Measurements from ENCODE around the gene CCDC172. TPM values are rescaled to one million over a fixed set of nuclear protein-coding genes. Genes with fewer than 3 reads are reported as not detected.
"Not testable (repeated sequence)": the region's sequence is repeated elsewhere in the genome, so short reads cannot be mapped to it uniquely, and the experiment has no call there.

Gene CCDC172
- total RNA-seq, 1 experiment from 2014 or later = not detected

DNA sequence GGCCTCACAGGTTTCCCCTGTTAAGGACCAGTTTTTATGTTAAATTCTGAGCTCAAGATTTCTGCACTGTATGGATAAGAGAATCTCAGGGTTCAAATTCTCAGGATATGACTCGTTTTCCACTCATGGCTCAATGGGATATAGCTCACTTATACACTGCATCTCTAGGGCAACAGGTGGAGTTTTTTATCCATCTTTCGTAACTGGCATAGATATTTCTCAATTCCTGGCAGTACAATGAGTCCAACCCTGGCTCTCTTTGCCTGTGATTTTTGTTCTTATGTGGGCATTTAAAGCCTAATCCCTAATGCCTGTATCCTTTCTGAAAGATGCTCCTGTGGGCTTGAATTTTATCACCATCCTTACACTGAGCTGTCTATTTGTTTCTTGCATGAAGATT is 7.6 kb downstream of the CCDC172 start:
- no peak for DNase-seq (ENCODE audit: low read depth)

DNA sequence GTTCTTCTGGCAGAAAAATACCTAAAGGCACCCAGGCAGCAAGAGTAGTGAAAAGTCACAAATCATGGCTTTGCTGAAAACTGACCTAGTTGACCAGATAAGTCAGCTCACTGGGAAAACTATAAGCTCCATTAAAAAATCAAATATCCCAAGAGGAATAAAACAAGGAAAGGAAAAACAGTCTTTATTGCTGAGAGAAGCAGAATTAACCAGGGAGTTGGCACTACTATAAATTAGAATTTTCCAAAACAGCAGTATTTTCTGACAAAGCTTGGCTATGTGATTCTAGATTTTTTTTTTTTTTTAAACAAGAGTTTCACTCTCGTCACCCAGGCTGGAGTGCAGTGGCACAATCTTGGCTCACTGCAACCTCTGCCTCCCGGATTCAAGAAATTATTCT is 12.6 kb downstream of the CCDC172 start:
- DNase-seq (ENCODE audit: low read depth) = no peak

DNA sequence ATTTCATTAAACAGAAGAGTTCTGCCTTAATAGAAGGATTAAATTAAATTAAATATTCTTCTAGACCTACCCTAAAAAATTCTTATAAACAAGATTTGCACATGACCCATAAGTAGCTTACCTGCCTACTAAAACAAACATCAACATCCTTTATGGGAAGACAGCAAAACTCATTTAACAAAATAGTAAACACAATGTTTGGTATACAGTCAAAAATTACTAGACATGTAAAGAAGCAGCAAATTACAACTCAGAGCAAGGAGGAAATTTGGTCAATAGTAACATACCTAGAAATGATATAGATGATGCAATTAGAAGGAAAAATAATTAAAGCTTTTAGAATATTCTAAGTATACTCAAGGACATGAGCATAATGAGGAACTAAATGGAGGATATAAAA is 27.9 kb downstream of the CCDC172 start:
- no peak for DNase-seq (ENCODE audit: low read depth)

DNA sequence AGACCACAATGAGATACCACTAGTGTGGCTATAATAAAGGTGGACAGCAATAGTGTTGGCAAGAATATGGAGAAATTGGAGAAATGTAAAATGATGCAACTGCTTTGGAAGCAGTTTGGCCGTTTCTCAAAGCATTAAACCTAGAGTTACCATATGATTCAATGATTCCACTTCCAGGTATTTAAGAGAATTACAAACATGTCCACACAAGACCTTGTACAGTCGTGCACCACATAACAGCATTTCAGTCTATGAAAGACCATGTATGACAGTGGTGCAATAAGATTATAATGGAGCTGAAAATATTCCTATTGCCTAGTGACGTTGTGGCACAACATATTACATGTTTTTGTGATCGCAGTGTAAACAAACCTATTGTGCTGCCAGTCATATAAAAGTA is 29.6 kb downstream of the CCDC172 start:
- DNase-seq (ENCODE audit: low read depth) = no peak

DNA sequence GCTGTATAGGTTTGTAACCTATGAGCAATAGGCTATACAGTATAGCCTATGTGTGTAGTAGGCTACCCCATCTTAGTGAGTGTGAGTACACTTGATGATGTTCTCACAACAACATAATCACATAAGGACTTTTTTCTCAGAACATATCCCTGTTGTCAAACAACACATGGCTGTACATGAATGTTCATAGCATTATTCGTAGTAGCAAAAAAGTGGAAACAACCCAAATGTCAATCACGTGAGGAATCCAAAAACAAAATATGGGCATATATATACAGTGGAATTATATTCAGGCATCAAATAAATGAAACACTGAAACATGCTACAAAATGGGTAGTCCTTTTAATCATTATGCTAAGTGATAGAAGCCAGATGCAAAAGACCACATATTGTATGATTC is 31.1 kb downstream of the CCDC172 start:
- no peak for DNase-seq (ENCODE audit: low read depth)

DNA sequence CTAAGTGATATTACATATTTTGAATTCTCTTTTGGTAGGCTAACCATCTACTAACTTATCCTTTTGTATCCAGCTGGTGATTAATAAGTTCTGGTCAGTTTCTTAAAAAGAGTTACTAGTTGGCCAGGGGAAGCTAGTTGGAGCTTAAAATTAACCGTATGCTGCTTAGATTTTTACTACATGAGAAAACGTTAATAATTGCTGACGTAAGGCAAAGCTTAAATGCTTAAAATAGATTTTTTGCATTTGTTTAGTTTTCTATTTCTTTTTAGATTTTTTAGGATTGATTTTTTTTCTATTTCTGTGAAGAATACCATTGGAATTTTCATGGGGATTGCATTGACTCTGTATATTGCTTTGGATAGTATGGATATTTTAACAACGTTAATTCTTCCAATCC is 32.6 kb downstream of the CCDC172 start:
- no peak for DNase-seq (ENCODE audit: low read depth)

DNA sequence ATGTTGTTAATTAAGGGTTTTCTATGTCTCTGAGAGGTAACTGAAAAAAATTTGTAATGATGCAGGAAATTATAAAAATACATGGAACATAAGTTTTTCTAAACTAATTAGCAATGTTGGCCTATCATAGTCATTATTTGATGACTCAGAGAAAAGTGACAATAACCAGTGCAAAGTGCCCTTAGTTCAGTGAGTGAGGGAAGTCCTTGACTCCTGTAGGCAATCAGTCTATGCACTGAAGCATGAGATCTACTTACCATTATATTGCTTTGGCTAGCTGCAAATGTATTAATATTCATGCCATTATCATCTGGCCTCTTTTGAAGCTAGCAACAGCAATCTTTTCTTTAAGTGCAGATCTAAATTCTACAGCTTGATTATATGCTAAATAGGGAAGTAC is 40.6 kb downstream of the CCDC172 start:
- no peak for DNase-seq (ENCODE audit: low read depth)

DNA sequence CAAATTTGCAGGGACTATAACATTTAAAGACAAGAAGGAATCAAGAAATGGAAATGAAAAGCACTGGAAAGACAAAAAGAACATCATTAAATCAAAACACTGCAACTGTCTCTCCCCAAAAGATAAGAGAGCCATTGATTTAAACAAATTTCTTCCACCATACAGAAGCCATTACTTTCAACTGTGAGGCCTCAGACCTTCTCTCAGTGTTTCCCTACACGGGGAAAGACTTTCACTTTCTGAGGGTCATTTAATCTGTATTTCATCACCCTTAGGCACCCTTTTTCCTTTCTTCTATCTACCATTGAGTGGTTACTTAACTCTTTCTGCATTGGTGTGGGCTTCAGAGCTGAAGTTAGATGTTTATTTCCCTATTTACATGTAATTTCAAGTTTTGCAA is 47.5 kb downstream of the CCDC172 start:
- no peak for DNase-seq (ENCODE audit: low read depth)

DNA sequence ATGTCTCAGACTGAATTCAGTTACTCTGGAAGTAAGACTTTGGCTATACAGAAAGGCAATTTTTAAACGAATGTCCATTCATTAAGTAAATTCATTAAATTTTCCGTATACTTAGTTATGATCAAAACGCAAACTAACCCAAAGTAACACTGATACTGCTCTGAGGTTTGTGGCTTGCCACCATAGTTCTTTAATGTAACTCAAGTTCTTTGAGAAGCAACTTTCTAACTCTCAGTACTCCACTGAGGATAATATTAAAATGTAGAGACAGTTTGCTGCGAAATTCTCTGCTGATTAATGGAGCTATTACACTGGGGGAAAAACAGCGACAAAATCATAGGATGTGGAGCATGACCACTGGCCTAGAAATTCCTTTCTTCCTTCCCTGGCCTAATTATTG is 58.0 kb downstream of the CCDC172 start:
- DNase-seq (ENCODE audit: low read depth) = no peak

DNA sequence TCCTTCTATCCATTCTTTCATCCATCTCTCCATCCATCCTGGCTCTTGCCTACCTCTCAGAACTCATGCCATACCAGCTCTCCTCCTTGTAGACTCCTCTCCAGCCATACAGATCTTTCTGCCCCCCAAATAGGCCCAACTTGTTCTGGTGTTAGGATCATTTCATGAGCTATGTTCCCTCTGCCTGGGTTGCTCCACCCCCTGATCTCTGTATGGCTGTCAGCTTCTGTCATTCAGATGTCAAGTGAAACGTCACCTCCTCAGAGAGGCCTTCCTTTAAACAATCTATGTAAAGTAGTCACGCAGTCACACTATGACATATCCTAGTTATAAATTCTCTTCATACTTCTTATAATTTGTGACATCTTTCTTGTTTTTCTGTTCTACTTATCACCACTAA is 61.1 kb downstream of the CCDC172 start:
- no peak for DNase-seq (ENCODE audit: low read depth)

DNA sequence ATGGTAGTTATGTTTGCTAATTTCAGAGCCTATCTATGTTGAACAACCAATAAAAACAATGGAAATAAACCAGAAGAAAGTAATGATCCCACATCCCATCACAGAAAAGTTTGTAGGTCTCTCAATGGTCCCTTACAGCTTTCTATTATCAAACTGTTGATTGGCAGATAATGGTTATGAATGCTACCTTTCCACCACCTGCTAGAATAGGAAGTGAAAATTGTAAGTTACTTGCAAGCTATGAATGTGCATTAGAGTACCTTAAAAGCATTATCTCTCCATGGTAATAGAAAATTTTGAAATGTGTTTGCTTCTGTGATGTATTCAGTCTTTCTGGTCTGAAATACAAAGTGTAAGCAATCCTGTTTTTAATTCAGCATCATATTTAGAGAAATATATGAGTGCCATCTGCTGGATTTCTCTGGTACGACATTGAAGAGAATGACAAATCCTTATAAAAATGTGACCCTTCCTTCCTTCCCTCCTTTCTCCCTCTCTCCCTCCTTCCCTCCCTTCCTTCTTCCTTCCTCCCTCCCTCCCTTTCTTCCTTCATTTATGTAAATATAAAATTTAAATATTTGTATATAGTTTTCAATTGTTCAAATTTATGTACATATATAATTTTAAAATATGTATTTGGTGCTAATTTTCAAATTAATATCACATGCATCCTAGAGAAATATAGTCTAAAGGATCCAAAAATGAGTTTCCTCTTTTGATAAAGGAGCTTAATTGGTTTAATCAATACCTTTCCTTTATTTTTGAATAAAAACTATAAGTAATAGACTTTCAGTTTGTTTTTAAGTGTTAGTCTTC is 62.0 kb downstream of the CCDC172 start:
- DNase-seq (ENCODE audit: low read depth) = peak; percentile 39

DNA sequence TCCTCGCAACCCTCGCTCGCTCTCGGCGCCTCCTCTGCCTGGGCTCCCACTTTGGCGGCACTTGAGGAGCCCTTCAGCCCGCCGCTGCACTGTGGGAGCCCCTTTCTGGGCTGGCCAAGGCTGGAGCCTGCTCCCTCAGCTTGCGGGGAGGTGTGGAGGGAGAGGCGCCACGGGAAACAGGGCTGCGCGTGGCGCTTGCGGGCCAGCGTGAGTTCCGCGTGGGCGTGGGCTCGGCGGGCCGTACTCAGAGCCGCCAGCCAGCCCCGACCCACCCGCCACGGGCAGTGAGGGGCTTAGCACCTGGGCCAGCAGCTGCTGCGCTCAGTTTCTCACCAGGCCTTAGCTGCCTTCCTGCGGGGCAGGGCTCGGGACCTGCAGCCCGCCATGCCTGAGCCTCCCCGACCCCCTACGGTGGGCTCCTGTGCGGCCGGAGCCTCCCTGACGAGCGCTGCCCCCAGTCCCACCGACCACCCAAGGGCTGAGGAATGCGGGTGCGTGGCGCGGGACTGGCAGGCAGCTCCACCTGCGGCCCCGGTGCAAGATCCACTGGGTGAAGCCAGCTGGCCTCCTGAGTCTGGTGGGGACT is 69.1 kb downstream of the CCDC172 start:
- DNase-seq (ENCODE audit: low read depth) = not testable (repeated sequence)

DNA sequence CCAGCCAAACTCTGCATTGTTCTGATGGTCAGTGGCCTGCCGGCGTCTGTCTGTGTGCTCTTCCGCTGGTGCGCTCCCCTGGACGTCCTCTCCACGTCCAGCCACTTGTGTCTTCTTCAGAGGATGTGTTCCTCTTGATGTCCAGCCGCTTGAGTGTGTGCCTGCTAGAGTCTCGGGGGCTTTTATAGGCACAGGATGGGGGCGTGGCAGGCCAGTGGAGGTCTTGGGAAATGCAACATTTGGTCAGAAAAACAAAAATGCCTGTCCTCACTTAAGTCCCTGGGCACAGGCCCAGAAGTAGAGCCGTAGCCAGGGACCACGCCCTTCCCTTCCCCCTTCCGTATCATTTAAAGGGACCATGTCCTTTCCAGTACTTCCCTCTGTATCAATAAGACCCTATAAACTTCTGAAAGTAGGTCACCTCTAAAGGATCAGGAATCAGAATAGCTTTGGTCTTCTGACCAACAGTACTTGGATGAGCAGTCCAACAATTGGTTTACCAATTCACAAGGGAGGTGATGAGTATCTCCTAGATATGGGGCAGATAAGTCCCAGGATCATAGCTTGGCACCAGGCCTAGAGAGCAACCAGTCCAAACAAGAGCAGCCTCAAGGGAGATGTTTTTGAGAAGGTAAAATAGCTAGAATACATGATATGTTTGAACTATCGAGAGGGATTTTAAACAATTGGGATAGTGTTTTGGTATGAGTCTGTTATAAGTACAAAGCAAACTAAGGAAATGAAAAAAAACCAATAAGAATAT is 71.2 kb downstream of the CCDC172 start:
- no peak for DNase-seq (ENCODE audit: low read depth)

DNA sequence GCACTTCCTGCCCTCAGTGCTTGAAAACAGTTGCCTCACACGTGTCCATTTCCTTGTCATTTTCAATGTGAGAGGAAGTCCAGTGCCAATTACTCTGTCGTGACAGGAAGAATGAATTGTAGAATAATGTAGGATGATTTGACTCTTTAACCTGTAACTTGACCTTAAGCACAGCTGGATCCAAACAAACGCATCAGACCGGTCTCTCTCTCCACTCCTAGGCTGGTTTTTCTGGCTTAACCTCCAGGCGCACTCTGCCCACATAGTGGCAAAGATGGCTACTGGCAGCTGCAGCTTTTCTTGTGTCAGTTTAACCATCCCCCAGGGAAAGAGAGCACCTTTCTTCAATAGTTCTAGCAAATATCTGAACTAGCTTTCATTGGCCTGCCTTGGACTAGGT is 74.0 kb downstream of the CCDC172 start:
- no peak for DNase-seq (ENCODE audit: low read depth)

DNA sequence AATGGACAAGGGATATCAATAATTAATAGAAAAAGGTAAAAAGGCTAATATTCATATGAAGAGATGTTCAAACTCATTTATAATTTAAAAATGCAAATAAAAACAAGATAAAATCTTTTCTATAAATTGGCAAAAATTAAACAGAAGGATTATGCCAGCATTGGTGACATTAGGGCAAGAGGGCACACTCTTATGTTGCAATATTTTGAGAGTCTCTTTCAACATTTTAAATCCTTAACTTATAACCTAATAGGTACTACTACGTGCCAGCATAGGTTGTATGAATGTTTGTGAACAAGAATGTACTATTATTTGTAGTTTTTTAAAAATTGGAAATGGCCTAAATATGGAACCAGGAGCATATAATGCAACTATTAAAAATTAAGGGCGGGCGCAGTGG is 78.6 kb downstream of the CCDC172 start:
- DNase-seq (ENCODE audit: low read depth) = no peak

DNA sequence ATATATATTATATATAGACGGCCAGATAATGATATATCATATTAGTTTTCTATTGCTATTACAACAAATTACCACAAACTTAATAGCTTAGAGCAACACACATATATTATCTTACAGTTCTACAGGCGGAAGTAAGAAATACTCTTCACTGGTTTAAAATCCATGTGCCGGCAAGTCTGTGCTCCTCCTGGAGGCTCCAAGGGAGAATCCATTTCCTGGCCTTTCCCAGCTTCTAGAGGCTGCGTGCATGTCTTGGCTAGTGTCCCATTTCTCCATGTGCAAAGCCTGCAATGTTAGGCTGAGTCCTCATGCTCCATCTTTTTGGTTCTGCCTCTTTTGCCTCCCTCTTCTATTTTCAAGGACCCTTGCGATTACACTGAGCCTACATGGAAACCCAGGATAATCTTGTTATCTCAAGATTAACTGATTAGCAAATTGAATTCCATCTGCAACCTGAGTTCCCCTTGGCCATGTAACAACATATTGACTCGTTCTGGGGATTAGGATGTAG is 79.5 kb downstream of the CCDC172 start:
- DNase-seq (ENCODE audit: low read depth) = no peak

DNA sequence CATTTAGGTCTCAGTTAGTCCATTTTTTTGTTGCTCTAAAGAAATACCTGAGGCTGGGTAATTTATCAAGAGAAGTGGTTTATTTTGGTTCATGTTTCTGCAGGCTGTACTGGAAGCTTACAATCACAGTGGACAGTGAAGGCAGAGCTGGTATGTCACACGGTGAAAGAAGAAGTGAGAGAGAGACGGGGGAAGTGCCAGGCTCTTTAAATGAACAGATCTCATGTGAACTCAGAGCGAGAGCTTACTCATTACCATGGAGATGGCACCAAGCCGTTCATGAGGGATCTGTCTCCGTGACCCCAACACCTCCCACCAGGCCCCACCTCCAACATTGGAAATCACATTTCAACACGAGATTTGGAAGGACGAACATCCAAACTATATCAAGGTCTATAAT is 84.5 kb downstream of the CCDC172 start:
- DNase-seq (ENCODE audit: low read depth) = no peak

DNA sequence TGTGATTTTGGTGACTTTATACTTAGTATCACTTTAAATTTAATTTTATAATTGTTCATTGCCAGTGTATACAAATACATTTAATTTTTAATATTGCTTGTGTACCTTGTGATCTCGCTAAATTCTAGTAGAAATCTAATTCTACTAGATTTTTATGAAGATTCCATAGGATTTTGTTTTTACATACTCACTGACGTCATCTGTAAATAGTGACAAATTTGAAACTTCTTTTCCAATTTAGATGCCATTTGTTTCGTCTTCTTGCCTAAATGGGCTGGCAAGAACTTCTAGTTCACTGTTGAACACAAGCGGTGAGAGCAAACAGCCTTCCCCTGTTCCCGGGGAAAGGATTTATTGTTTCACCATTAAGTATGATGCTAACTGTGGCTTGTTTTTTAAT is 86.1 kb downstream of the CCDC172 start:
- no peak for DNase-seq (ENCODE audit: low read depth)

DNA sequence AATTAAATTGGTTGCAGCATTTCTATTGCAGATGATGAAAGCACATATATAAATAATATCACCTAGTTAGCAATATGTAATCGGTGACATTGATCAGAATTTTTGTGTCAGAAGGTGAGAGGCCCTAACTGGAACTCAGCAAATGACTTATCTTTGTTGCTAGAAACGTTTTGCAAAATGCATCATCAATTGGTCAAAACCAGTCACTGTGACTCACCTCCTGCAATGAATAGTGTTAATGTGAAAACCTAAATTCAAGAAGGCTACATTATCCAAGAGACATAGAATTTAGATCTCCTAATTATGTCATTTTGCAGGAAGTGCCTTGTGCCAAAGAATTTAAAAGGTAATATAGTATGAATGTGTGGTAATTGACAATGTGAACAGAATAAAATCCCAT is 93.6 kb downstream of the CCDC172 start:
- no peak for DNase-seq (ENCODE audit: low read depth)

DNA sequence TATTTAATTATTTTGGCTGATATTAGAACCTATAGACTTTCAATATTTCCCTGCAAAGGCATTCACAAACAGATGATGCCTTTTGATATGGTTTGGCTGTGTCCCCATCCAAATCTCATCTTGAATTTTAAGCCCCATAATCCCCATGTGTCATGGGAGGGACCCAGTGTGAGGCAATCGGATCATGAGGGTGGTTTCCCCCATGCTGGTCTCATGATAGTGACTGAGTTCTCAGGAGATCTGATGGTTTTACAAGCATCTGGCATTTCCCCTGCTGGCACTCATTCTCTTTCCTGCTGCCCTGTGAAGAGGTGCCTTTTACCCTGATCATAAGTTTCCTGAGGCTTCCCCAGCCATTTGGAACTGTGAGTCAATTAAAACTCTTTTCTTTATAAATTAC is 94.1 kb downstream of the CCDC172 start:
- no peak for DNase-seq (ENCODE audit: low read depth)

DNA sequence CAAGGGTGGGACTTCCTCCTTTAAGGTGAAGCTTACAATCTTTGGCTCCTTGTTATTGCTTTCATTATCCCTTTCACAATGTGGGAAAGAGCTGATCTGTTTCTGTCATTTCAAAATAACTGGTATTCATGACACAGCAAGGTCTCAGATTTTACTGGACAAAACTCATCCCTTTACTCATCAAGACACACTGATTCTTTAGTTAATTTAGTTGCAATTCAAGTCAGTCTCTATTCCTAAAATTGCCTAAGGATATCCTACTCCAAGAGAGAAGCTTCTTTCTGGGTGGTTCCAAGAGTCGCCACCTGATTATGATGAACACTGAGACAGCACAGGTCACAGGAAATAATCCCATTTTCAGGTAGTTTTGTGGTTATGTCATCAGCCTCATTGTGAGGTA is 97.6 kb downstream of the CCDC172 start:
- no peak for DNase-seq (ENCODE audit: low read depth)

DNA sequence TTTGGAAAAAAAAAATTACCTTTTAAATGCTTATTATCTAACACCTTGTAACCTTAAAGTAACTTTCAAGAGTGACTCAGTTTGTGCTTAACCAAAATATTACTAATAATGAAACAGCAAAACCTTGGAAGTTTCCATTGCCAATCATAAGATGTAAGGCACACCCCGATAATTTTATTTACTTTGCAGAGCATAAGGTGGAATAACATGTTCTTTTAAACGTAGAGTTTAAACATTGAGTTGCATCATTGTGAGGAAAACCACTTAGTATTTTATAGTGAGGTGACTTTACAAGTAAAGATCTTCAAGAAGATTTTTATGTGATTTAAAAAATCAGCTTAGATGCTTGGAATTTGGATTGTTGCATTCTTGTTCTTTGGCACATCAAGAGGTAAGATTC is 103.4 kb downstream of the CCDC172 start, which contains the start of gene PNLIPRP3:
Gene PNLIPRP3 (plus strand): TSS at position 177 of the 400 bp plus-strand sequence. CDS start 166 bp downstream, at position 343.
- no peak for DNase-seq (ENCODE audit: low read depth)

Data from M059J (cell line).